Forelimb muscle (tissue), 1 donor: ENCODE measurements around the gene CDC42BPA. TPM values are rescaled to one million over a fixed set of nuclear protein-coding genes. Genes with fewer than 3 reads are reported as not detected.
"Not testable (repeated sequence)": the region's sequence is repeated elsewhere in the genome, so short reads cannot be mapped to it uniquely, and the experiment has no call there.

ENCODE experiments used
- DNase-seq: peaks from one replicate; pipeline ENCODE4 v3.0.0-alpha.2; 2013; ENCODE audit warnings: low read depth
- polyA plus RNA-seq: library from polyadenylated mRNA; unstranded; fragments of 120-200 nt; gene quantifications from one replicate; pipeline ENCODE4 v1.2.1, GENCODE V29; 2013; ENCODE audit not compliant: insufficient read length

Gene CDC42BPA
- polyA plus RNA-seq, 1 donor = 25.6 TPM

DNA sequence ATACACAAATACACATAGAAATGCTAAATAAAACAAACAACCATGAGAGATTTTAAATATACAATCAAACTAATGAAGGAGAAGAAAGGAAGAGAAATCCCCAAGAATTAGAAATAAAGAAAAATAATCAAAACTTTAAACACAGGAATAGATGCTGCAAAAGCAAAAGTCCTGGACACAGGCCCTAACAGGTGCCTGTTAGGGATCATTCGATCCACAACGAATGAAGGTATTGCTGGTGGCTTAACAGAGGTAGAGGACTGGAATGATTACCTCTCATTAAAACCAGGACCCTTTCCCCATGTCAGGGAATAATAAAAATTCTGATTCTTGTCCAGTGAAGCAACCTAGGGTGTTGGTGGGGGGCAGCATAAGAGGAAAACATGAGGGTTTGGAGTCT is 56.8 kb downstream of the CDC42BPA start:
- DNase-seq = no peak

DNA sequence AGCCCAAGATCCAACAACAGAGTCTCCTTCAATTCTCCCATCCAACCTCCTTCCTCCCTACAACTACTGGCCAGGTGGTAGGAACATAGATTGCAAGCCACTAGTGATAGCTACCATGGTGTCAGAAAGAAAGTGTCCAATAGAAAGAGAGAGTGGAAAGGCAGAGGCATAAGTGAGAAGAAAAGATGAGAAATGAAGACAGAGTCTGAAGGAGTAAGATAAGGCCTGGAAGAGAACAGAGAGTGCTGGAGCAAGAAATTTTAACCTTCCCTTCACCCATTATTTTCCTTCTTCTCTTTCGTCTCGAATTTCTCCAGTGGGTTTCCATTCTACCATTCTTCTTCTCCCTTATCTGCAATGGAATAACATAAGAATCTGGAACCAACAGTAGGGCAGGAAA is 57.9 kb downstream of the CDC42BPA start:
- DNase-seq = no peak

DNA sequence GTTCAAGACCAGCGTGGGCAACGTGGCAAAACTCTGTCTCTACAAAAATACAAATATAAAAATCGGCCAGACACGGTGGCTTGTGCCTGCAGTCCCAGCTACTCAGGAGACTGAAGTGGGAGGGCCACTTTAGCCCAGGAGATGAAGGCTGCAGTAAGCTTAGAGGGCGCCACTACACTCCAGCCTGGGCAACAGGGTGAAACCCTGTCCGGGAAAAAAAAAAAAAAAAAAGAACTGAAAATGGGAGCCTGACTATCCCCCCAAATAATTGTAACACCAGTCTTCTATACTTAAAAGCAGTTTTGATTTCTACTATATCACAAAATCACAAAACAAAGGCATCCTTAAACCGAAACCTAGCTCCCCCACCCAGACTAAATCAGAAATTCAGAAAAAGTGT is 60.3 kb downstream of the CDC42BPA start:
- DNase-seq = no peak

DNA sequence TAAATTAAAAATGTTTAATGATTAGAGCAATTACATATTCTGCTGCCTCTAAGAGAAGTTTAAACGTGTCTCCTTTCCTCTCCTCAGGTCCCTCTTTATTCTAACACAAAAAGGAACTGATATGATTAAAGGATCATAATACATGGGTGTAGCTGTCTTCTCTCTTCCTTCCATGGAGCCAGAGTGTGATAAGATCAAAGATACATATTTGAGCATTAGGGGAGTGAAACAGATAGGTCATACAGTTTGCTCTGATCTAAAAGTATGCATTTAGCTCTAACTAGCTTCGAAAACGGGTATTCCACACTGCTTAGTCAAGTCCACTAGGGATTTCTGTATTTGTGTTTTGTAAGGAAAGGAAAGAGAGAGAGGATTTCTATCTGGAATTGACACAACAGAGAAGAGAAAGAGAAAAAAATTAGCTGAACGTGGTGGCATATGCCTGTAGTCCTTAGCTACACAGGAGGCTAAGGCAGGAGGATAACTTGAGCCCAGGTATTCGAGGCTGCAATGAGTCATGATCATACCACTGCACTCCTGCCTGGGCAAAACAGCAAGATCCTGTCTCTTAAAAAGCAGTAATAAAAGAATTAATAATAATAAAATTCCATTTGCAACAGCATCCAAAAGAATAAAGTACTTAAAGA is 63.1 kb downstream of the CDC42BPA start:
- no peak for DNase-seq

DNA sequence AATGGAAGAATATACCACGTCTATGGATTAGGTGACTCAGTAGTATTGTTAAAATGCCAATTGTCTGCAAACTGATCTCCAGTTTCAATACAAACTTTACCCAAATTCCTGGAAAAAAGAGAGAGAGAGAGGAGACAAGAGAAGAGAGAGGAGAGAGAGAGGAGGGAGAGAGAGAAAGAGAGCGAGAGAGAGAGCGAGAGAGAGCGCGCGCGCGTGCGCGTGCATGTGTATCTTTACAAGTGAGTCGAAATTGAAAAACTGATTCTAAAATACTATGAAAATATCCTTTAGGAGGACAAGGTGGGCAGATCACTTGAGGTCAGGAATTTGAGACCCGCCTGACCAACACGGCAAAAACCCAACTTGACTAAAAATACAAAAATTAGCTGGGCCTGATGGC is 65.2 kb downstream of the CDC42BPA start:
- DNase-seq = no peak

DNA sequence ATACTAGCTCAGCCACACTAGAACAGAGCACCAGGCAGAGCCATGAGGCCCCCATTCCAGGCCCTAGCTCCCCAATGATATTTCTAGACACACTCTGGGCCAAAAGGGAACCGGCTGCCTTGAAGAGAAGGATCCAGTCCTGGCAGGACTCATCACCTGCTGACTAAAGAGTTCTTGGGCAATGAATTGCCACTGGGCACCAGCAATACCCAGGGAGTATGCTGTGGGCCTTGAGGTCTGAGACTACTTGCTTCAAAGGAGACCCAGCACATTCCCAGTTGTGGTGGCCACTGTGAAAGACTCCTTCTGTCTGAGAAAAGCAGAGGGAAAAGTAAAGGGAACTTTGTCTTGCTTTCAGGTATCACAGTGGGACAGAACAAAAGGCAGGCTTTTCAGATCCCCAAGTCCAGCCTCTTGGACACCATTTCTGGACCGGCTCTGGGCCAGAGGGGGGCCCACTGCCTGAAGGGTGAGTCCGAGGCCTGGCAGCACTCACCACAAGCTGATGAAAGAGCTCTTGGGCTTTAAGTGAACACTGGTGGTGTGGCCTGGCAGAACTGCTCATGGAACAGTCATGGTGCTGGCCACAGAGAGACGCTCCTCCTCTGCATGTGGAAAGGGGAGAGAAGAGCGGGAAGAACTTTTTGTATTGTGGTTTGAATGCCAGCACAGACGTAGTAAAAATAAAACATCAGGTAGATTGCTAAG is 72.5 kb downstream of the CDC42BPA start:
- DNase-seq = no peak

DNA sequence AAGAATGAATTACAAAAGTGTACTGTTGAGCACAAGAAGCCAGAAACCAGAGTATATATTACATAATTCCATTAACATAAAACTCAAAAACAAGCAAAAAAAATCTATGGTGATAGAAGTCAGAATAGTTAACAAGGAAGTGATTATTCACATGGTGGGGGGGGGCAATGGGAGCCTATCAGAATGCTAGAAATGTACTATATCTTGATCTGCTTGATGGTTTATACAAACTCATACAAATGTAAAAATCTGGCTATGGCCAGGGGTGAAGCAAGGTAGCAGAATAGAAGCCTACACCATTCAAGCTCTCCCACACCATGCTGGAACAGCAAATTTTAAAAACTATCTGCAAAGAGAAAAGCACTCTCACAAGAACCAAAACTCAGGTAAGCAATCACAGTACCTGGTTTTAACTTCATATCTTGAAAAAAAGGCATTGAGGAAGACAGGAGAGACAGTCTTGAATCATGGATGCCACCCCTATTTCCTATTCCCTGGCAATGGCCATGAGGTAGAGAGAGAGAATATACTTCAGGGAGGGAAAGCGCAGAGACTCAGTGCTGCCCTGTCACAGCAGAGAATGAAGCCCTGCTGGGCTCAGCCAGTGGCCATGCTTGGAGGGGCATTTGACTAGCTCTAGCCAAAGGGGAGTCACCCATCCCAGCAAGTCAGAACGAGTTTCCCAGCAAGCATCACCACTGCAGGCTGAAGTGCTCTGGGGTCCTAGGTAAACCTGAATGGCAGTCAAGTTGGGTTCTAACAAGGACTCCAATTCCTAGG is 73.8 kb downstream of the CDC42BPA start:
- no peak for DNase-seq

DNA sequence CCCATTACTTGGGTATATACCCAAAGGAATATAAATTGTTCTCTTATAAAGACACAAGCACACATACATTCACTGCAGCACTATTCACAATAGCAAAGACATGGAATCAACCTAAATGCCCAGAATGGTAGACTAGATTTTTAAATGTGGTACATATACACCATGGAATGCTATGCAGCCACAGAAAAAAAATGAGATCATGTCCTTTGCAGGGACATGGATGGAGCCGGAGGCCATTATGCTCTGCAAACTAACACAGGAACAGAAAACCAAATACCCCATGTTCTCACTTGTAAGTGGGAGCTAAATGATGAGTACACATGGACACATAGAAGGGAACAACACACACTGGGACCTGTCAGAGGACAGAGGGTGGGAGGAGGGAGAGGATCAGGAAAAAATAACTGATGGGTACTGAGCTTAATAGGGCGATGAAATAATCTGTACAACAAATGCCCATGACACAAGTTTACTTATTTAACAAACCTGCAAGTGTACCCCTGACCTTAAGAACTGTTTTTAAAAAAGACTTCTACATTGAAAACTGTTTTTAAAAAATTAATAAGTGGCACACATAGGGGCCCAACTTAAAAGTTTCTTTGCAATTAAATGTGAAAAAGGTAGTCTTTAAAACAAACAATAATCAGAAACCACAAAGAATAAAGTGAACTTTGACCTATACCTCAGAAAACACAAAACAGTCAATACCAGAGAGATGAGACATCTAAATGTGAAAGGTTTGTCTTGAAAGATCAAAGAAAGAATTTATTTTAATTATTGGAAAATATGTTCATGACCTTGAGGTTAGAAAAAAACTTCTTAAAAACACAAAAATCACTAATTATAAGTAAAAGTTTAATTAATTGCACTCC is 75.2 kb downstream of the CDC42BPA start:
- DNase-seq = no peak

DNA sequence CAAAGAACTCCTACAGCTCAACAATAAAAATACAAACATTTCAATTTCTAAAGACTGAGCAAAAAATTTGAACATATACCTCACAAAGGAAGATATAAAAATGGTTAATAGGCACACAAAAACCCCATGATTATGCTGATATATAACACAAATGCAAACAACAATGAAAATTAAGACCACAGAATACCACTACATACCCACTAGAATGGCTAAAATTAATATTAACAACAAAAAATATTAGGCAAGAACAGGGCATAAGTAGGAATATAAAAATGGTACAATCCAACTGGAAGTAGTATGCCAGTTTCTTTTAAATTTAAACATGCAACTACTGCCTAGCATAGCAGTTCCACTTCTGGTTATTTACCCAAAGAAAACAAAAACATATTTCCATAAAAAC is 77.3 kb downstream of the CDC42BPA start:
- DNase-seq = no peak

DNA sequence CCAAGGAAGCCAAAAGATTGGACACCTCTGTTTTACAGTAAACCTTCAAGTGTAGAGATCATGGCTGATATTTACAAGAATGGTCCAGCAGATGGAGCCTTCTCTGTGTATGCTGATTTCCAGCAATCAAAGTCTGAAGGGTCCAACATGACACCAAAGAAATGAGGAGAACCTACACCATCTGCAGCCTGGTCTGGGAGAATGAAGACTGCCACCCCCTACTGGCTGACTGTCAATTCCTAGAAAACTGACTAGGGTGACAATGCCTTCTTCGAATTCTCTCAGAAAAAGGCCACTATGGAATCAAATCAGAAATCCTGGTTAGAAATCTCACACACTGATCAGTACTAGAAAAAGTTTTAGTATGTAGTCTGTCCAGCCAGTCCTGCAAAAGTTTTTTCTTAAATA is 83.3 kb downstream of the CDC42BPA start:
- DNase-seq = peak; percentile 9

DNA sequence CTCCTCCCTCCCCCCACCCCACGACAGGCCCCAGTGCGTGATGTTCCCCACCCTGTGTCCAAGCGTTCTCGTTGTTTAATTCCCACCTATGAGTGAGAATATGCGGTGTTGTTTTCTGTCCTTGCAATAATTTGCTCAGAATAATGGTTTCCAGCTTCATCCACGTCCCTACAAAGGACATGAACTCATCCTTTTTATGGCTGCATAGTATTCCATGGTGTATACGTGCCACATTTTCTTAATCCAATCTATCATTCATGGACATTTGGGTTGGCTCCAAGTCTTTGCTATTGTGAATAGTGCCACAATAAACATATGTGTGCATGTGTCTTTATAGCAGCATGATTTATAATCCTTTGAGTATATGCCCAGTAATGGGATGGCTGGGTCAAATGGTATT is 87.2 kb downstream of the CDC42BPA start:
- DNase-seq = not testable (repeated sequence)

DNA sequence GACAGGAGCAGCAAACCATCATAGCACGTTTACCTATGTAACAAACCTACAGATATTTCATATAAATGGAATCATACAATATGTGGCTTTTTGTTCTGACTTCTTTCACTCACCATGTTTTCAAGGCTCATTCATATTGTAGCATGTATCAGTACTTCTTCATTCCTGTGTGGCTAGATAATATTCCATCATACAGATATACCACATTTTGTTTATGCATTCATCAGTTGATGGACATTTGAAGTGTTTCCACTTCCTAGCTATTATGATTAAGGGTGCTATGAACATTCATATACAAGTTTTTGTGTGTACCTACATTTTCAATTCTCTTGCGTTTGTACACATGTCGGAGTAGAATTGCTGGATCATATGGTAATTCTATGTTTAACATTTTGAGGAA is 90.1 kb downstream of the CDC42BPA start:
- no peak for DNase-seq

DNA sequence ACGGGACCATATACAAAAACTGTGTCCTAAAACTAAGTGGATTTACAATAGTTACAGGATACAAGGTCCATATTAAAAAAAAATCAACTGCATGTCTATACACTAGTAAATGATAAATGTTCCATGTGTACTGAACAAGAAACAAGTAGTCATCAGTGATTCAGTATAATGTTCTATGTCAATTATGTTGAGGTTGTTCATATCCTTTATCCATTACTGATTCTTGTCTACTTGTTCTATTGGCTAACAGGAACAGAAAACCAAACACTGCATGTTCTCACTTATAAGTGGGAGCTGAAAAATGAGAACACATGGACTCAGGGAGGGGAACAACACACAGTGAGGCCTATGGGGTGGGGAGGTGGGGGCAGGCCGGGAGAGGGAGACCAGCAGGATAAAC is 90.5 kb downstream of the CDC42BPA start:
- DNase-seq = no peak

DNA sequence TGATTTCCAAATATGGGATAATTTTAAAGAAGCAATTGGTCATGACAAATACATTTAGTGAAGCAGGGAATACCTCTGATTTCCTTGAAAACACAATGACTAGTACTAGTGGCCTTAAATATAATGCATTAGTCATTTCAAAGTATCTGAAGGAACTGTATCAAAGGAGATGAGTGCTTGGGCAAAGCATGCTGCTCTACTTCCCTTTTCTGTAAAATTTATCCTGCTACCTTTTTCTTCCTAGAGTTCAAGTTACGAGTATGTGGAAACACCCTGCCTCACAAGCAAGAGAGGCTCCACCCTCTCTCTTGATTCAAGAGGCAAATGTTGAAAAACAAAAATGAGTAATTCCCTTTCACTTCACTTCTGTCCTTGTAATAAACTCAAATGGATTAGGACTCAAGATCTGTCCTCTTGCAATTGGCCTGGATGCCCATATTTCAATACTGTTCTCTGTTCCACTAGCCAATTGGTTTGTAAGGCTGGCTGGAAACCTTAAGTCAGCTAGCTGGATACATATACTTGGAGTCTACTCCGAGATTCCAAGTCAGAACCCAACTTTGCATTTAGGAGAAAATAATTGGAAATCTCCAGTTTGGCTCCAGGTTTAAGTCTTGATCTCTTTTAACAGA is 92.5 kb downstream of the CDC42BPA start:
- DNase-seq = no peak

DNA sequence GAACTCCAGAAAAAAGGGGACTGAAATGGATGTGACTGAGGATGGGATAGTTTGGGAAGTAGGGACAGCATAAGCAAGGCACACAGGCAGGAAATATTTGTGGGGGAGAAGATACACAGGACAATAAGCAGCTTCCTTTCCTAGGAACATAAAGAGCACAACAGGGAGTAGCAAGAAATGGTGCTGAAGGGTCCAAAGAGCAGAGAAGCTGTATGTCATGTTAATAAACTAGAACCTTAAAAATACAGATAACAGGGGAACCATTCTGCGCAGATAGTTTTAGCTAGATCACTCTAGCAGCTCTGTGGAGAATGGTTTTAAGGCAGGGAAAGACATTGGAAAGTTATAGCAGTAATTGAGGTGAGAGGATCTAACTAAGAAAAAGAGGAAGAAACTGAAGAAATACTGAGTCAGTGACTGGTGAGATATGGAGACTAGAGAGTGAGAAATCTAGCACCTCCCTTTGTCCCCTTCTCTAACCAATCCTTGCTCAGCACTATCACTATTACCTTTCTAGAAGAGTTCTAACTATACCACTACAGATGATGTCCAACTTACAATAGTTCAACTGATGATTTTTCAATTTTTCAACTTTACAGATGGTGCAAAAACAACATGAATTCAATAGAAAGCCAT is 95.0 kb downstream of the CDC42BPA start:
- DNase-seq = no peak

DNA sequence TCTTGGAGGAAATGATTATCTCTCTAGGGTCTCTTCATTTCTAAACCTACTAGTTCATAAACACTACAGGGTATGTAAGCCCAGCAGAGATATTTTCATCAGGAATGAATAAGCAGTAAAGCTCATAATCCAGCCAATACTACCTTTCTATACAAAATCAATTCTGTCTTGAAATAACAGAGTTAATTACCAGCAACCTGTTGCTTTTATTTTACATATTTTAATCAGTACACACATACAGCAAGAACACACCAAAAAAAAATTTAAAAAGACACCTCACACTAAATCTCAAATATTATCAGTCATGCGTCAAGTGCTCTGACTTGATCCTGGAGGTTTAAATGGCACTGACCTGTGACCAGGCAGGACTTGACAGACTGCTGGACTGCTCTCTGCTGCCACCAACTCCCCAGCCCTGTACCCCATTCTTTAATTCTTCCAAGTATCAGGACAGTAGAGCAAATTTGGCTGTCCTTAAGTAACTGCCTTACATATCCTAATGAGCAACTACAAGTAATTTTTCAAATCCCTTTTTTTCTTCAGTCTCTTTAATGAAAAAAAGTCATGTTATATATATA is 98.5 kb downstream of the CDC42BPA start:
- no peak for DNase-seq

DNA sequence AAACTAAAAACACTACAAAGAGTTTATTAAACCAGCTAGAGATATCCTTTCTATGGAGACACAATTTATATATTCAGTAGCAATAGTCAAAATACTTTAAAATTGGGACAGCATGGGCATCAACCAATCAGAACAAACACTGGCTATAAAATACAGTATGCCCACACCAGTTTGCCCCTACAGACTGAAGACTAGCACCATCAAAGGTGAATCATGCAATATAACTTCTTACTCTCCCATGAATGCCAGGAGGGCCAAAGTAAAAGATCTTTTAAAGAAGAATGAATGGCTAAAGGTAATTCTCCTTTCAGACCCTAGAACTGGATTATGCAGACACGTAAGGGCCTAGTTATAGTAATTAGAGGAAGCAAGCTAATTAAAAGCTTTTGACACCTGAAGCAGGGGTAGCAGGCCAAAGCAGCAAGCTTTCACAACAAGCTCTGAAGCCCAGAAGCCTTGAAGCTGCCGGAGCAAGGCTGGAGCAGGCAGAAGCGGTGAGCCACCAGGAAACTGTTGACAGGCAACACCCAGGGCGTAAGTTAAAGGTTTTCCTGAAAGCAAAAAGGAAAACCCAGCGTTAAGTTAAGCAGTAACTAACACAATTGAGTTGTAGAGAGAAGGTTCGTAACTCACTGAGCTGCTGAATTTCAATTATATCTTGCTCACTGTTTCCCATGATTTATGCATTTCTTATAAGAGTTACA is 99.3 kb downstream of the CDC42BPA start:
- DNase-seq = no peak

DNA sequence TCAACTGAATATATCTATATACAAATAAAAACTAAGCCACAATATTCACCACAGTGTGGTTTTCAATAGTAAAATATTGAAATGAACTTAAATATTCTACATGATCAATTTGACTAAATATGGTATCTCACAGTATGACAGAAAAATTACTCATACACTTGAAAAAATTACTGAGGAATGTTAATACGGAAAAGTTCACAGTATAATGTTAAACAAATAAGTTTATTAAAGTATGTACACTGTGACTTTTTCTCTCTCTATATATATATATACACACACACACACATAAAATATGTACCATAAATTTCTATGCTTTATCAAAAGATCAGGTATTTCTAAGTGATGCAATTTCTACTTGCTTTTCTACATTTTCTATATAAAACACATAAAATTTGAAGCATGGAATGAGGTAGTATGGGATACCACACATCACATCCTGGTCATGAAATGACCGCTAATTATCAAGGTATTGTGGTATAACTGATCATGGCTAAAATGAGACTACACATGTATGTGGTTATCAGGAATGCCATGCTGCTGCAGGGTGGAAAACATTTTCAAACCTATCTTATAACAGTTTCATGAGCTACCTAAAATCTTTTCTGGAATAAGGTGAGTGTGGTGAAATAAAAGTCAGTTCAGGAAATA is 102.3 kb downstream of the CDC42BPA start:
- no peak for DNase-seq

DNA sequence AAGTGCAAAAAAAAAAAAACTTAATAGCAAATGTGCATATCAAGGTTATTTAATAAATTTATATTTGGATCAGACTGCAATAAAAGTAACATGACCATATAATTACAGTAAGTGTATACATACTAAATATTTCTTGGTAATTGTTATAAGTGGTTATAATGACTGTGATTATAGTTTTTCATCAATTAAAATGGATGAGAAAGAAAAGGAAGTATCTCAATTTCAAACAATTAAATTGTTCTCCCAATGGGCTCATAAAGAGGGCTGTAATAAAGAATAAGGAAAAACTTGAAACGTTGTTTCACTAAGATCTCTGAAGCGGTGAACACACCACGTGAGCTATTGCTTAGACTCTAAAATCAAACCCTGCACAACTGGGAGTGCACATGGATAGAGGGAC is 104.1 kb downstream of the CDC42BPA start:
- no peak for DNase-seq
